PFSK-1 (cell line): ENCODE data around the gene C1orf174.

Experiments used
- FOXP2 ChIP-seq: optimal IDR thresholded peaks from 2 replicates; pipeline ENCODE3; 2011; ENCODE audit warnings: borderline replicate concordance, control low read depth, inconsistent platforms; ENCODE audit not compliant: insufficient read depth; ENCODE audit errors: extremely low read length, extremely low read depth
- POLR2AphosphoS5 ChIP-seq: IDR thresholded peaks from 2 replicates; pipeline ENCODE4 v1.6.1; 2012; ENCODE audit warnings: low read depth, mild to moderate bottlenecking, control low read depth, low read length, moderate library complexity
- SIN3A ChIP-seq: IDR thresholded peaks from 2 replicates; pipeline ENCODE4 v1.6.1; 2012; ENCODE audit warnings: mild to moderate bottlenecking, low read length, moderate library complexity, borderline replicate concordance; ENCODE audit not compliant: insufficient read depth
- TAF1 ChIP-seq: IDR thresholded peaks from 2 replicates; pipeline ENCODE4 v1.6.1; 2012; ENCODE audit warnings: low read length, control low read depth, borderline replicate concordance; ENCODE audit not compliant: insufficient read depth
- TF ChIP-seq, protein P1 (sequence below), 2 experiments: IDR thresholded peaks; 2 replicates each; pipeline versions ENCODE4 v1.6.1 to v1.8.0; 2011 to 2012; ENCODE audit warnings: low read depth in 2 of 2, low read length in 2 of 2, control low read depth in 1 of 2, inconsistent platforms in 1 of 2, mild to moderate bottlenecking in 1 of 2, moderate library complexity in 1 of 2; ENCODE audit not compliant: insufficient read depth in 1 of 2

C1orf174 gene

DNA sequence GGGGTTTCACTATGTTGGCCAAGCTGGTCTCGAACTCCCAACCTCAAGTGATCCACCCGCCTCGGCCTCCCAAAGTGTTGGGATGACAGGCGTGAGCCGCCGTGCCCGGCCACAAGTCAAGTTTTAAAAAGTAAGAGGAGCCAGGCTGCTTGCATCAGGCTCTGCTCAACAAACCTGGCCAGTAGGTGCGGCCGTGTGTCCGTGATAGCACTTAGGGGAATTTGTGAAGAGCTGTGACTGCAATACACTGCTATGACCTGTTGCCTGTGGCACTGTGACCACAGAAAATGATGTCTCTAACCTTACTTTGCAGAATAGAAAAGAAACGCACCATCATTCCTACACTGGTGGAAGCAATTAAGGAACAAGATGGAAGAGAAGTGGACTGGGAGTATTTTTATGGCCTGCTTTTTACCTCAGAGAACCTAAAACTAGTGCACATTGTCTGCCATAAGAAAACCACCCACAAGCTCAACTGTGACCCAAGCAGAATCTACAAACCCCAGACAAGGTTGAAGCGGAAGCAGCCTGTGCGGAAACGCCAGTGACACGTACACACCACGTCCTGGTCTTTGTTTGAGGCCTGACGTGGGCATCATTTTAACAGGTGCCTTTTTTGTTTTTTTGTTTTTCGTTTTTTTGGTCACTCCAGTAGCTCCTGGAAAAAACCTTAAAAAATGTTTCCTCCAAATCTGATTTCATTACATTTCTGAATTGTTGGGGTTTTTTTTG lies 16.7 kb downstream of the C1orf174 start:
- TF ChIP-seq TAF1 (no peak), SIN3A (no peak), POLR2AphosphoS5 (no peak), FOXP2 (no peak)
- TF ChIP-seq, protein P1, sequence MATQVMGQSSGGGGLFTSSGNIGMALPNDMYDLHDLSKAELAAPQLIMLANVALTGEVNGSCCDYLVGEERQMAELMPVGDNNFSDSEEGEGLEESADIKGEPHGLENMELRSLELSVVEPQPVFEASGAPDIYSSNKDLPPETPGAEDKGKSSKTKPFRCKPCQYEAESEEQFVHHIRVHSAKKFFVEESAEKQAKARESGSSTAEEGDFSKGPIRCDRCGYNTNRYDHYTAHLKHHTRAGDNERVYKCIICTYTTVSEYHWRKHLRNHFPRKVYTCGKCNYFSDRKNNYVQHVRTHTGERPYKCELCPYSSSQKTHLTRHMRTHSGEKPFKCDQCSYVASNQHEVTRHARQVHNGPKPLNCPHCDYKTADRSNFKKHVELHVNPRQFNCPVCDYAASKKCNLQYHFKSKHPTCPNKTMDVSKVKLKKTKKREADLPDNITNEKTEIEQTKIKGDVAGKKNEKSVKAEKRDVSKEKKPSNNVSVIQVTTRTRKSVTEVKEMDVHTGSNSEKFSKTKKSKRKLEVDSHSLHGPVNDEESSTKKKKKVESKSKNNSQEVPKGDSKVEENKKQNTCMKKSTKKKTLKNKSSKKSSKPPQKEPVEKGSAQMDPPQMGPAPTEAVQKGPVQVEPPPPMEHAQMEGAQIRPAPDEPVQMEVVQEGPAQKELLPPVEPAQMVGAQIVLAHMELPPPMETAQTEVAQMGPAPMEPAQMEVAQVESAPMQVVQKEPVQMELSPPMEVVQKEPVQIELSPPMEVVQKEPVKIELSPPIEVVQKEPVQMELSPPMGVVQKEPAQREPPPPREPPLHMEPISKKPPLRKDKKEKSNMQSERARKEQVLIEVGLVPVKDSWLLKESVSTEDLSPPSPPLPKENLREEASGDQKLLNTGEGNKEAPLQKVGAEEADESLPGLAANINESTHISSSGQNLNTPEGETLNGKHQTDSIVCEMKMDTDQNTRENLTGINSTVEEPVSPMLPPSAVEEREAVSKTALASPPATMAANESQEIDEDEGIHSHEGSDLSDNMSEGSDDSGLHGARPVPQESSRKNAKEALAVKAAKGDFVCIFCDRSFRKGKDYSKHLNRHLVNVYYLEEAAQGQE (IDR thresholded peaks at IDR 0.05; ENCODE audit: insufficient read depth in 1 of 2, low read depth in 2 of 2, low read length in 2 of 2), result no peak

DNA sequence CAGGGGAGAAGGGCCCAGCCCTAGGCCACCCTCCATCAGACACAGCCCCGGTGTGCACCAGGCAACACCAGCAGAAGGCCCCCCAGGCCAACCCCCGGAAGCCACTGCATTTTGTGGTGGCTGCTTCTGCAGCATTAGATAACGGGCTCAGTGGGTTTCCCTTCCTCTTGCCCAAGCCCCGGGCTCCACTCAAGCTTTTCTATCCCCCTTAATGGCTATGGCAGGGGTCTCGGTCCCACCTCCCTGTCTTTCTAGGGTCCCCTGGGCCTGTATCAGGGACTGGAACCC lies 18.9 kb downstream of the C1orf174 start:
- TF ChIP-seq SIN3A (no peak), FOXP2 (no peak), POLR2AphosphoS5 (no peak), TAF1 (no peak)

DNA sequence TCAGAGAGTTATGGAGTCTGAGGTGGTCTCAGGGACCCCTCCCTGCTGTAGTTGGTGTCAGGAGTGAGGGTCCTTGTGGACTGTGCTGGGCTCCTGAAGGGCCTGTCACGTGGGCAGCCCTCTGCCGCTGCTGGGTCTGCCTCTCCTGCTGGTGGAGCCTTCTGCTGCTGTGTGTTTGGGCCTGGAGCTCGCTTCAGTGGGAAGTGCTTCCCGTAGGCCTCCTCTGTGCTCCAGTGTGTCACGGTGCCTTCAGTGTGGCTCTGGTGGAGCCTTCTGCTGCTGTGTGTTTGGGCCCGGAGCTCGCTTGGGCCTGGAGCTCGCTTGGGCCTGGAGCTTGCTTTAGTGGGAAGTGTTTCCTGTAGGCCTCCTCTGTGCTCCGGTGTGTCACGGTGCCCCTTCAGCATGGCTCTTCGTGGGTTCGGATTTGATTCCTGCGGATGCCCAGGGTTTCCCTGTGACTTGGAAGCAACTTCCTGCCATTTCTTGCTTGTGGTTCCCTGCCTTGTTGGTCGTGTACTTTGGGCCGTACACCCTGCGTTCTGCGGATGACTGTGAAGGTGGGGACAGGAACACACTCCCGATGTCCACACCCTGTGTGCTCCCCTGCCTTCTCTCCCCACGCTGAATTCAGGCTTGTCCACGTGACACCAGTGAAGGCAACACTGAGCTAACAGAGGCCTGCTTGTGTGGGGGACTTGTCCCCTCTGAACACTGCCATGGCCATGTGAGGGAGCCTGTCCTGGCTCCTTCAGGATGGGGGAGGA lies 19.5 kb downstream of the C1orf174 start:
- TF ChIP-seq, protein P1 (IDR thresholded peaks at IDR 0.05; ENCODE audit: insufficient read depth in 1 of 2, low read depth in 2 of 2, low read length in 2 of 2), result no peak
- no peak for TF ChIP-seq POLR2AphosphoS5
- TF ChIP-seq FOXP2, result no peak
- no peak for TF ChIP-seq TAF1
- no peak for TF ChIP-seq SIN3A

DNA sequence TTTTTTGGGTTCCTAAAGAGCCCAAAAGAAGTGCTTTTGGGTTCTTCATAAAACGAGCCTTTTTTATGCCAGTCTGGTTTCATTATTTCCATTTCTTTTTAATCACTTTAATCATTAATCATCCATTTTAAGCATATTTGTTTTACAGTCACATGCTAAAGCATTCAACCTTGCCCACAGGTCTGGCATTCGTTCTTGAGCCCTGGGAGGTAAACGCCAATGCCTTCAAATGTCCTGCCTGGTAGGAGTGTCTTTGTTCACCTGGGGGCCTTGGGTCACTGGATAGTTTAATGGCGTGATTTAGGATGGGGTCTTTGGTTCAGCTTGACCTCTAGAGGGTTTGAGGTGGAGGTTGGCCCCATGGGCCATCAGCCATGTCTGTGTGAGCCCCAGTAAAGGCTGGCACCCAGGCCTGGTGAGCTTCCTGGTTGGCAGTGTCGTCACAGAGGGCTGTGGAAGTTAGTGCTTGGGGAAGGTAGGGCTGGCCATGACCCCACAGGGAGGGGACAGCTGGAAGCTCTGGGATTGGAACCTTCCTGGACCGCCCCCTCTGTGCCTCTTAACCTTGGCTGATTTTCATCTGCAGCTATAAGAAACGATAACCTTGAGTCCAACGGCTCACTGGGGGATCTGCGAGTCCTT lies 20.2 kb downstream of the C1orf174 start:
- TF ChIP-seq, protein P1 (IDR thresholded peaks at IDR 0.05; ENCODE audit: insufficient read depth in 1 of 2, low read depth in 2 of 2, low read length in 2 of 2), result no peak
- TF ChIP-seq FOXP2 (no peak), SIN3A (no peak), POLR2AphosphoS5 (no peak), TAF1 (no peak)

DNA sequence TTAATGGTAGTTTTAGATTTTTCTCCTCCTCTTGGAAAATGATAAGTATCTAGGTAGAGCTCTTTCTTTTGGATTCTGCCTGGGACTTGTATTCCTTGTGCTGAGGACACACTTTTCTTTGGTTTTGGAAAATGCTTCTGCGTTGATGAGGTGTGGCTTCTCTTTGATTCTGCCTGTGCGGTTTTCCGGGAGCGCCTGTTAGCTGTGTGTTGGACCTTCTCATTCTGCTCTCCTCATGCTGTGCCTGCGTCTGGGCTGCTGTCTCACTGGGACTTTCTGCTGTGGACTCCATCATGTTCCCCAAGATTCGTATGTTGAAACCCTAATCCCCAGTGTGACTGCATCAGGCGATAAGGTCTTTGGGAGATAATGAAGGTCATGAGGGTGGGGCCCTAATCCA lies 21.0 kb downstream of the C1orf174 start:
- no peak for TF ChIP-seq TAF1
- no peak for TF ChIP-seq POLR2AphosphoS5
- TF ChIP-seq FOXP2, result no peak
- TF ChIP-seq, protein P1 (IDR thresholded peaks at IDR 0.05; ENCODE audit: insufficient read depth in 1 of 2, low read depth in 2 of 2, low read length in 2 of 2), result no peak
- no peak for TF ChIP-seq SIN3A
